ENCODE results near the gene TXNDC12. TPM values are rescaled to one million over a fixed set of nuclear protein-coding genes. Genes with fewer than 3 reads are reported as not detected.

The TXNDC12 gene
- total and polyA plus RNA-seq, 5 donors = 18.4 to 40.5 (median 27.5) TPM

DNA sequence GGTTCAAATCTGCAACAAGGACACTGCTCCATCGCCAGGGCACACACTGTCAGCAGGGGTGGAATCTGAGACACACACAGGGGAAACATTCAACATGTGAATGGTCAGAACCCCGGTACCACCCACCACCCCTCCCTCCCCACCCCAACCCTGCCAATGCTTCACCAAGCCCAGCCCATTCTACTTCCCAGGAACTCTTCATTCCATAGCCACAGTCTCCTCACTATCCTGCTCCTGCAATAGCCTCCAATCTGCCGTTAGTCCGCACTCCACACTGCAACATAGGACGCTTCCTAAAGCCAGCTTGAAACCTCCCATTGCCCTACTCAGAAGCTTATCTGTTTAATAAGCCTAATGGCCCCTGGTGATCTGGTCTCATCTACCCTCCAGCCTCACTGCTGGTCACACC is 57.0 kb downstream of the TXNDC12 start:
- intact Hi-C loops (cut with DNase I) = no loop called here
- Histone ChIP-seq H3K4me1 (ENCODE audit: control insufficient read depth, insufficient read depth, low read length) (no peaks in the 10 kb centered on the region), H3K9me3 (ENCODE audit: control insufficient read depth, low read length) (no peaks in the 10 kb centered on the region), H3K4me3 (ENCODE audit: low read length) (no peak overlapping the region), H3K27ac (ENCODE audit: low read length) (no peak overlapping the region), H3K27me3 (ENCODE audit: control insufficient read depth, insufficient read depth) (no peaks in the 10 kb centered on the region)
- DNase-seq (no peak), ATAC-seq (no peak)
- 39% methylated on average over 5 of the region's 5 CpGs for WGBS

DNA sequence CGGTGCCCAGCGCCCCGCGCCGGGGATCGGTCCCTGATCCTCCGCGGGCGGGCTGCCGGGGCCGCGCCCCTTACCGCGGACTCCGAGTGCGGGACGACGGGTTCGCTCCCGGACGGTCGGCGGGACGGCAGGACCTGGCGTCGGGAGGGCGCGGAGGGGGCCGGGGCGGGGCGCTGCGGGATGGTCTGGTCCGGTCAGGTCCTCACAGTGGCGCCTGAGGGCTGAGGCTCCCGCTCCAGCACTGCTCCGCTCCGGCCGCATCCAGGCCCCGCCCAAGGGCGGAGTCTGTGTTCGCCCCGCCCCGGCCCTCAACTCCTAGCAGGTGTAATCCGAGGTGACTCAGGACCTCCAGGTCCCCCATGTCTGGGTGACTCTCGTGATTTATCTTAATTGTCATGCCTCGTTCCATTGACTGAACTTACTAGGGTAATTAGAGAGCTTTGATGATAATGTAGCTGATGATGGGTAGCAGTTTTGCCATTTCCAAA is 64.5 kb downstream of the TXNDC12 start, which contains the start of gene RAB3B:
TSS of gene RAB3B (minus strand) at position 223 of the 488 bp plus-strand sequence. CDS start 13,583 bp downstream, outside the sequence.
- peak; percentile 86 to 89 for ATAC-seq
- DNase-seq = peak; percentile 40 to 78 (median 77)
- Histone ChIP-seq H3K9me3 (ENCODE audit: control insufficient read depth, low read length) (no peaks in the 10 kb centered on the region), H3K4me1 (ENCODE audit: control insufficient read depth, insufficient read depth, low read length) (no peaks in the 10 kb centered on the region), H3K27me3 (ENCODE audit: control insufficient read depth, insufficient read depth) (no peaks in the 10 kb centered on the region), H3K4me3 (ENCODE audit: low read length) (peak within 1 kb of the TSS; percentile 79), H3K27ac (ENCODE audit: low read length) (no peak within 1 kb of the TSS)
- 1% methylated on average over 46 of the region's 46 CpGs for WGBS
- intact Hi-C loops (cut with DNase I) = no loop called here

DNA sequence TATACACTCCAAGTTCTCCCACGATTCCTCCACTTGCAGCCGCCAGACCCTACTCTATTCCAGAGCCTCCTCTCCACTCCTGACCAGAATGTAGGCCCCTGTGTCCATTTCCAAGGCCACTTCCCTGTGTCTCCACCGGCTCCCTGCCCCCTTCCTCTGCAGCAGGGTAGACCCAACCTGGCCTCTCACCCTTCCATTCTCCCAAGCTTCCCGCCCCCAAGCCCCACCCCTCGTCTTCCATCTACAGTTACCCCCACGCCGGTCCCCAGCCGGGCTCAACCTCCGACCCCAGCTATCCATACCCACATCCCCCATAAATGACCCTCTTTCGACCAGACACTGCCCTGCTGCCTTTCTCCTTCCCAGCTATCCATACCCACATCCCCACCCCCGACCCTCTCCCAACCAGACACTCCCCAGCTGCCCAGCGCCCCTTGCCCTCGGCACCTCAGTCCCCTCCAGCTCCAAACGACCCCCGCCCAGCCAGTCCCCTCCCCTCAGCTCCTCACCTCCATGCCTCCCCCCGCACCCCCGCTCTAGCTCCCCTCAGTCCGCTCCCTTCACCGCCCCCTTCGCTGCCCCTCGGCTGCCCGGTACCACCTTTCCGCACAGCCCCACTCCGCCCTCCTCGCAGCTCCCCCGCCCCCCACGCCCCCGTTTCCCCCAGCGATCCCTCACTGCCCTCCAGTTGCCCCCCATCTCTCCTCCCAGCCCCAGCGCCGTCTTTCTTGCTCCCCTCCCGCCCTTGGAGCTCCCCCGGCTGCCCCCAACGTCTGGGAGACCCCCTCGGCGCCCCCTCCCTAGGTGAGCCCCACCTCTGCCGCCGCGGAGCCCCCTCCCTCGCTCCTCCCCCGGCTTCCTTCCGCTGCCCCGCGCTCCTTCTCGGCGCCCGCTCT is 65.2 kb downstream of the TXNDC12 start:
- intact Hi-C loops (cut with DNase I) = no loop called here
- no peak overlapping the region for H3K27ac ChIP-seq (ENCODE audit: low read length)
- H3K4me3 ChIP-seq (ENCODE audit: low read length) = peak overlapping the region; percentile 79
- WGBS = 9% methylated on average over 47 of the region's 47 CpGs
- H3K4me1 ChIP-seq (ENCODE audit: control insufficient read depth, insufficient read depth, low read length) = no peaks in the 10 kb centered on the region
- DNase-seq = peak in 1 of 3 donors; percentile 40
- no peaks in the 10 kb centered on the region for H3K27me3 ChIP-seq (ENCODE audit: control insufficient read depth, insufficient read depth)
- no peaks in the 10 kb centered on the region for H3K9me3 ChIP-seq (ENCODE audit: control insufficient read depth, low read length)
- ATAC-seq = no peak

DNA sequence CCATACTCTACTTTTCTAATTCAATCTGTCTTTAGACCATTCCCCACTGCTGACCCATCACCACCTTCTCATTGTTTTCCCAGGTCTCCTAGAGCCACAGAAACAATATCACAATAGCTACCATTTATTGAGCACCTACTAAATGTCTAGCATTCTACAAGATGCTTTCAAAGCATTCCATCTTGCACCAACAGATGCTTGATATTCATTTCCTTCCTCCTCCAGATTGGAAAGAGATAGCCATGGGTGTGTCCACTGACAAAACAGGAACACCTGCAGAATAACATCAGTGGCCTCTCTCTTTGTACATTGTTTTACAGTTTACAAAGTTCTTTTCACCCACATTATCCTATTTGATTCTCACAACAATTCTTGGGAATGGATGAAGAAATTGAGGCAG is 66.7 kb downstream of the TXNDC12 start:
- DNase-seq (no peak), ATAC-seq (no peak)
- Histone ChIP-seq H3K4me3 (ENCODE audit: low read length) (no peak overlapping the region), H3K27me3 (ENCODE audit: control insufficient read depth, insufficient read depth) (no peaks in the 10 kb centered on the region), H3K27ac (ENCODE audit: low read length) (no peak overlapping the region), H3K9me3 (ENCODE audit: control insufficient read depth, low read length) (no peaks in the 10 kb centered on the region), H3K4me1 (ENCODE audit: control insufficient read depth, insufficient read depth, low read length) (no peaks in the 10 kb centered on the region)
- intact Hi-C loops (cut with DNase I) = no loop called here

DNA sequence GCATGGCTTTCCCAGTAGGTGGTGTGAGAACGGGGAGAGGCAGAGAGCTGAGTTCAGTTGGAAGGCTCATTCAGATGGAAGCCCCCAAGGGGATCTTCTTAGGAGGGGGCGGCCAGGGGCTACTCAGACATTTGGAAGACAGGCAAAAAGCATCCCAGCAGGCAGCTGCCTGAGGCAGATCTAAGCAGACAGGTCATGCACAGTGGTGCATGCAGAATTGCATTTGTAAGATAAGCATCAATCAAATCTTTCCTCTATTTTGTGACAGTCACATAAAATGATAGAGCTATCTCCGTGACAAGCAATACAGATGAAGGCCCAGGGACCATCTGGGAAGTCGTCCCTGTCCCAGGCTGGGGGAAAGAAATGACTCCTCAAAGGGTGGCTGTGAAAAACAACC is 68.3 kb downstream of the TXNDC12 start:
- no peak for DNase-seq
- Histone ChIP-seq H3K4me3 (ENCODE audit: low read length) (no peak overlapping the region), H3K27ac (ENCODE audit: low read length) (no peak overlapping the region), H3K27me3 (ENCODE audit: control insufficient read depth, insufficient read depth) (no peaks in the 10 kb centered on the region), H3K9me3 (ENCODE audit: control insufficient read depth, low read length) (no peaks in the 10 kb centered on the region), H3K4me1 (ENCODE audit: control insufficient read depth, insufficient read depth, low read length) (no peaks in the 10 kb centered on the region)
- WGBS = 72% methylated on average over 4 of the region's 4 CpGs
- no peak for ATAC-seq
- intact Hi-C loops (cut with DNase I) = no loop called here

DNA sequence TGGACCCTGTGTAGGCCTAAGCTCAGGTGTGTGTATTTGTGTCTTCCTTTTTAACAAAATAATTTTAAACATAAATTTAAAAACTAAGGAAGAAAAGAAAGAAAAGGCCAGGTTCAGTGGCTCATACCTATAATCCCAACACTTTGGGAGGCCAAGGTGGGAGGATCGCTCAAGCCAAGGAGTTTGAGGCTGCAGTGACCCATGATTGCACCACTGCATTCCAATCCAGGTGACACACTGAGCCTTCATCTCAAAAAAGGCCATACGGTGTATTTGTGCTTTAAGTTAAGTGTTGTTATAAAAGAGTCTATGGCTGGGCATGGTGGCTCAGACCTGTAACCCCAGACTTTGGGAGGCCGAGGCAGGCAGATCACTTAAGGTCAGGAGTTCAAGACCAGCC is 72.8 kb downstream of the TXNDC12 start:
- Histone ChIP-seq H3K4me3 (ENCODE audit: low read length) (no peak overlapping the region), H3K4me1 (ENCODE audit: control insufficient read depth, insufficient read depth, low read length) (no peaks in the 10 kb centered on the region), H3K27me3 (ENCODE audit: control insufficient read depth, insufficient read depth) (no peaks in the 10 kb centered on the region), H3K9me3 (ENCODE audit: control insufficient read depth, low read length) (no peaks in the 10 kb centered on the region), H3K27ac (ENCODE audit: low read length) (no peak overlapping the region)
- WGBS = 89% methylated on average over 3 of the region's 3 CpGs
- no peak for DNase-seq
- ATAC-seq = no peak
- intact Hi-C loops (cut with DNase I) = no loop called here

DNA sequence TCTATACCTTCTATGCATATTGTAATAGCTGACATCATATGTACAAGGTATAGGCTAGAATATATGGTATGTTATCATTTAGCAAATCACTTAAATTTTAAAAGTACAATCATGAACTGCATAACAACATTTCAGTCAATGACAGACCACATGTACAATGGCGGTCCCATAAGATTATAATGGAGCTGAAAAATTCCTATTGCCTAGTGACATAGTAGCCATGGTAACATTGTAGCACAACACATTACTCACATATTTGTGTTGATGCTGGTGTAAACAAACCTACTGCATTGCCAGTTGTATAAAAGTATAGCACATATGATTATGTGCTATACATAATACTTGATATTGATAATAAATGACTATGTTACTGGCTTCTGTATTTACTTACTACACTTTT is 73.4 kb downstream of the TXNDC12 start:
- H3K4me1 ChIP-seq (ENCODE audit: control insufficient read depth, insufficient read depth, low read length) = no peaks in the 10 kb centered on the region
- H3K9me3 ChIP-seq (ENCODE audit: control insufficient read depth, low read length) = no peaks in the 10 kb centered on the region
- no peak overlapping the region for H3K27ac ChIP-seq (ENCODE audit: low read length)
- intact Hi-C loops (cut with DNase I) = no loop called here
- DNase-seq = no peak
- H3K4me3 ChIP-seq (ENCODE audit: low read length) = no peak overlapping the region
- ATAC-seq = no peak
- WGBS = 88% methylated on average over 1 of the region's 1 CpG
- H3K27me3 ChIP-seq (ENCODE audit: control insufficient read depth, insufficient read depth) = no peaks in the 10 kb centered on the region

DNA sequence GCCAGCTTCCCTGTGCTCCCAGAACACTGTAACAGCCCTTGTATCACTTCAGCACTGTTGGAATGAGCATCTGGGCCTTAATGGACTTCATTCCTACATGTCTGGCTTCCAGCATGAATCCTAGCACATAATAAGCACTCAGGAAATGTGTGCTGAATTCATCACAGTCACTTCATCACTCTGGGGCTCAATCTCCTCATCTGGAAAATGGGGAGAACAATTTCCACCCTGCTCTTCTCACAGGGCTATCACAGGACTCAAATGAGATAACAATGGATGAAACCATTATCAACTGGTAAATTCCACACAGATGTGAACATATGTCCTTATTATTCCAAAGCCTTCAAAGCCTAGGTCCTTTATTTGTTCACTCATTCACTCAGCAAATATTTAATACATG is 76.9 kb downstream of the TXNDC12 start:
- Histone ChIP-seq H3K4me1 (ENCODE audit: control insufficient read depth, insufficient read depth, low read length) (no peaks in the 10 kb centered on the region), H3K9me3 (ENCODE audit: control insufficient read depth, low read length) (no peaks in the 10 kb centered on the region), H3K27me3 (ENCODE audit: control insufficient read depth, insufficient read depth) (no peaks in the 10 kb centered on the region), H3K27ac (ENCODE audit: low read length) (no peak overlapping the region), H3K4me3 (ENCODE audit: low read length) (no peak overlapping the region)
- DNase-seq = no peak
- intact Hi-C loops (cut with DNase I) = no loop called here
- no peak for ATAC-seq

DNA sequence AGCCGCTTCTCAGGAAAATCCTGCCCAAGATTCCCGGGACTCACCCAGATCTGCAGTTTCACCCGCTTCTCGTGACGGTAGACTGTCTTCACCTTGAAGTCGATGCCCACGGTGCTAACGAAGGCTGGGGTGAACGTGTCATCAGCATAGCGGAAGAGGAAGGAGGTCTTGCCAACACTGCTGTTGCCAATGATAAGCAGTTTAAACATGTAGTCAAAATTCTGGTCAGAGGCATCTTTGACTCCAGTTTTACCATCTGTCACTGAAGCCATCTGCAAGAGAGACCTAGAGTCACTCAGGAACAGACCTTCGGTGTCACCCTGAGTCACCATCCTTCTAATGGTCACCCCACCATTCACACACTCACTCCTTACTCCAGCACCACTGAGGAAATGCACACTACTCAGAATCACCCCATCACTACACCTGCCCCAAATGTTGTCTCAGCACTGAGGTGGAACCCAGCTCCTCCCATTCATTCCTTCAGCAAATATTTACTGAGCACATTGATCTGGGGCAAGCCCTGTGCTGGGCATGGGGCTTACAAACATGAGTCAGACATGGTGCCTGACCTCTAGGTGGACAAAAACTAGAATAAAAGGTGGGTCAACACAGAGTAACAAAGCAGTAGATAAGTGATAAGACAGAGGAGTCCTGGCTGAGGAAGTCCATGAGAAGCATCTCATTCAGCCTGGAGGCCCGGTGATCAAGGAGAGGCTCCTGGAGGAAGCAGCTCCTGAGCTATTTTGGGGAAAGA is 78.0 kb downstream of the TXNDC12 start:
- H3K4me3 ChIP-seq (ENCODE audit: low read length) = no peak overlapping the region
- H3K4me1 ChIP-seq (ENCODE audit: control insufficient read depth, insufficient read depth, low read length) = no peaks in the 10 kb centered on the region
- H3K9me3 ChIP-seq (ENCODE audit: control insufficient read depth, low read length) = no peaks in the 10 kb centered on the region
- H3K27me3 ChIP-seq (ENCODE audit: control insufficient read depth, insufficient read depth) = no peaks in the 10 kb centered on the region
- WGBS = 76% methylated on average over 12 of the region's 12 CpGs
- intact Hi-C loops (cut with DNase I) = no loop called here
- no peak for DNase-seq
- no peak for ATAC-seq
- H3K27ac ChIP-seq (ENCODE audit: low read length) = no peak overlapping the region

DNA sequence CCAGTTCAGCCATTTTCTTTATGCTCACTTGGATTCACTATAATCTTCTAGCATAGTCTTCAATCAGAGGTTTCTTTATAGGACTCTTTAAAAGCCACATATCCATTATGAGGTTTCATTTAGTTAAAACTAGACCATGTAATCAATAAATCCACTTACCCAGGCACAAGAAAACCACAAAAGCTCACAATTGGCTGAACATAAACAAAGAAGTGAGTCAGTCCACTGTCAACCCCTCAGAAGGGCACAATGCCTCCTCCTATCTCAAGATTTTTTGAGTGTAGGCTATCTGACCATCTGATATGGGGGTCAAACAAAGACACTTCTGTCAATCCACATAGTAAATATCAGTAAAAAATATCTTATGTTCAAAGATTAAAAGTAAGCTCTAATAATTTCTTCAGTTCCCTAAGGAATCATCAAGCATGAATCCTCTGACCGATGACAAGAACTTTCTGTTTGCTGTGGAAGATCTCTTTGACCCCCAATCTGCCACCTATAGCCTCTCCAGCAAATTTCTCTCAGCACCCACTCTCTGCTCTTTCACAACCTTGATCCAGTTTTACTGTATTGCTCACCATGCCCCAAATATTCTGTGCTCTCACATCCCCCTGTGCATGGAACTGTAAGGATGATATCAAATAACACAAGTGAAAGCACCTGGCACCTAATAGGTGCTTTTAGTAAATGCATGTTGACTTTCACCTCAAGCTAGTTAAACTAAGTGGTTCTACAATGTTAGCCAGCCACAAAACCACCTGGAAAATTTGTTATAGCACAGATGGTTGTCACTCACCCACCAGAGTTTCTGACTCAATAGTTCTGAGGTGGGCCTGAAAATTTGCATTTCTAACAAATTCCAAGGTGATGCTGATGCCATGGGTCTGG is 81.2 kb downstream of the TXNDC12 start:
- H3K27ac ChIP-seq (ENCODE audit: low read length) = no peak overlapping the region
- ATAC-seq = no peak
- no peak for DNase-seq
- no peaks in the 10 kb centered on the region for H3K27me3 ChIP-seq (ENCODE audit: control insufficient read depth, insufficient read depth)
- intact Hi-C loops (cut with DNase I) = no loop called here
- no peak overlapping the region for H3K4me3 ChIP-seq (ENCODE audit: low read length)
- no peaks in the 10 kb centered on the region for H3K4me1 ChIP-seq (ENCODE audit: control insufficient read depth, insufficient read depth, low read length)
- 95% methylated on average over 1 of the region's 1 CpG for WGBS
- H3K9me3 ChIP-seq (ENCODE audit: control insufficient read depth, low read length) = no peaks in the 10 kb centered on the region
